NCI-H1436 treated with DMSO at 0.1 percent for 48 hours (cell line): ENCODE measurements around the gene PCLAF.
"Not testable (repeated sequence)": the region's sequence is repeated elsewhere in the genome, so short reads cannot be mapped to it uniquely, and the experiment has no call there.

Source experiments
- DNase-seq: peaks from one replicate; lab custom pipeline; 2025; lab: John Stamatoyannopoulos, UW

The PCLAF gene

GRCh38 chr15:64361259-64361658 is 20.0 kb downstream of the PCLAF start:
- no peak for DNase-seq

- DNase-seq, result no peak
Measured at GRCh38 chr15:64356710-64357040, 24.6 kb downstream of the PCLAF start.

DNA sequence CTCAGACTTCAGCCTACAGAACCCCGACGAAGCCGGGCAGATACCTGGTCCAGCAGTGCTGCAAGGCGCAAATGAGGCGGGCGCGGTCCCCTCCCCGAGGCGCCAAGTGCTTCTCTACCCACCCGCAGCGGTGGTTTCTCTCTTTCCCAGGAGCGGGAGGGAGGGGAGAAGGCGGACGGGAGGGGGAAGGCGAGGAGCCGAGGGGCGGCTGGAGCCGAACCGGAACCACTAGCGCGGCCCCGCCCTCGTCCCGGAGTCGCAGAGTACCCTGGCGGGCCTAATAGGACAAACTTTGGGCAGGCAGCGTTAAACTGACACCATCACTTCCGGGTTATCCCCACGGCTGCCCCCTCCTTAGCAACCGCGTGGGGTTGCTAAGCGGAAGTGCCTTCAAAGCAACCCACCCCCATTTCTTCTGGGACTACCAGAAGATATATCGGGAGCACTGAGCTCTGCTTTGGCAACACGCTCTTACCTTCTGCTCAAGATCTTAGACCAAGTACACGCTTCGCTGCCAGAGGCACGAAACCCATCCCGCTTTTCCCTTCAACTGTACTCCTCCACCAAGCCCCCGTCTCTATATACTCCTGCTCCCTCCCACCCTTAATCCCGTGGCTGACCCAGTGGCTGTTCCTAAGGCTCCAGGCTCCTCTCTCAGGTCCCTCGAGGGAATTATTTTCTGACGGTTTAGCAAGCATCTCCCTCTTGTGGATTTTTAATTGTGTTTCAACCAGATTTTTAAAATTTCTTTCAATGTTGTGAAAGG is 25.1 kb downstream of the PCLAF start, which contains the start of gene CSNK1G1:
CSNK1G1 (minus strand) TSS at position 230 of the 766 bp plus-strand sequence. CDS start 55,674 bp downstream, outside the sequence.
- DNase-seq, result peak; percentile 91

- DNase-seq, result no peak
Measured at GRCh38 chr15:64355348-64355943, 25.8 kb downstream of the PCLAF start.

DNA sequence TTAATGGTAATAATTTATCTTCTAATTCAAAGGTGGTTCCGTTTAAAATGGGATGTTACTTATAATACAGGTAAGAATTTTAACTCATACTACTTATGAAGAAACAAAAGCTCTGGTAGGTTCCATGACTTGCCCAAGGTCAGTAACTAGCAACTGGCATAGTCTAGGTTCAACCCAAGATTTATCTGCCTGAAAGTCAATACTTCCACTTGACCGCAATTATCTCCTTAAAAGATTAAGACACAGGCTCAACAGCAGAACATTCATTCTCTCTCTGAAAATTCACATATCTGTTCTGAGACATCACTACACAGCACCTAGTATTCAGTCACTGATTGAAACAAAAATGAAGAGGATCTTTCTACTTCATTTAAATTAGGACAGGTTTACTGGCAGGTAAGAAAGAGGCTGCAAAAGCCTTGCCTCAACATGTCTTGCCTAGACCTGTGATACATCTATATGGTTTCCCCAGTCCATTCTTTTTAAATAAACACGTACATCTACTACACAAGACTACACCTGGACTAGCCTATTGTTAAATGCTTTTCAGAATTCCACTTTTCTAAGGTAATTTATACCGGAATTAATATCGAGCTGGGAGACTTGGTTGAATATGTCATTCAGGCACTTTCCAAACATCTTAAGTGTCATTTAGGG is 26.4 kb downstream of the PCLAF start:
- DNase-seq, result no peak

DNA sequence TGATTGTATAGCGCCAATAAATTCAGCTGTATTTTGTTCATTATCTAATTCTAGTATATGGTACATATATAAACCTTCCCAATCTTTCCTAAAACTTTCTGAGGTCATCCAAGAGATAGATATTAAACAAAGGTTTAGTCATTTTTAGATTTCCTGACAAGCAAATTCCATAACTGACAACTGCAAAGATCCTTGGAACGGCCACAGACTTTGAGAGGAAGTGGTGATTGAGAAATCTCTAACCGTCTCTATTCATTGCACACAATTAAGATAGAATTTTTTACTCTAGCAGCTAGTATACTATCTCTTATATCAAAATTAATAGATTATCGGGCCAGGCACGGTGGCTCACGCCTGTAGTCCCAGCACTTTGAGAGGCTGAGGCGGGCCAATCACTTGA is 30.0 kb downstream of the PCLAF start:
- DNase-seq, result no peak

GRCh38 chr15:64349375-64349774 is 31.9 kb downstream of the PCLAF start:
- DNase-seq, result no peak

DNA sequence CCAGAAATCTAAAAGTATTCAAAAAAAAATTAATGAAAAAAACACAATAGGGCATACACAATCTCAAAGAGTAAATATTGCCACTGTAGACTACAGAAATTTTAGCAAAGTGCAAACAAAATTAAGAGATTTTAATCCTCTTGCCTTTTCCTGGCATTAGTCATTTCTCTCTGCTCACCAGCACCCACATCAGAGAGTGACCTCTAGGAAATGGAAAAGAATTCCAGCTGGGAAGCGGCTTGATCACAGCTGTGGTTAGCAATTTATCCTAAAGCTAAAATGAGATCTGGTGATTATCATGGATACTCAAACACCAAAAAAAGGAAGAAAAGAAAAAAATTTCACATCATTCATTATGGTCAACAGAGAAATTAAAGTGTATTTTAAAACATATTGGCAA is 32.8 kb downstream of the PCLAF start:
- DNase-seq, result no peak

DNA sequence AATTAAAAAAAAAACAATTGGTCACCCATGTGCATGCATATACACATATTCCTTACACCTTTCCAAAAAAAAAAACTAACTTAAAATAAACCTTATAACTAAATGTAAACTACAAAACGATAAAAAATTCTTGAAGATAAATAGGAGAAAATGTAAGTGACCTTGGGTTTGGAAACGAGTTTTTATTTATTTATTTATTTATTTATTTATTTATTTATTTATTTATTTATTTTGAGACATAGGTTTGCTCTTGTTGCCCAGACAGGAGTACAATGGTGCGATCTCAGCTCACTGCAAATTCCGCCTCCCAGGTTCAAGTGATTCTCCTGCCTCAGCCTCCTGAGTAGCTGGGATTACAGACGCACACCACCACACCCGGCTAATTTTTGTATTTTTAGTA is 35.0 kb downstream of the PCLAF start:
- not testable (repeated sequence) for DNase-seq

- DNase-seq, result no peak
Measured at GRCh38 chr15:64344651-64345294, 36.5 kb downstream of the PCLAF start.

GRCh38 chr15:64343841-64344240 is 37.4 kb downstream of the PCLAF start:
- DNase-seq, result no peak

- DNase-seq, result no peak
Measured at GRCh38 chr15:64343222-64343621, 38.0 kb downstream of the PCLAF start.

- no peak for DNase-seq
Measured at GRCh38 chr15:64341961-64342360, 39.3 kb downstream of the PCLAF start.

GRCh38 chr15:64340355-64340754 is 40.9 kb downstream of the PCLAF start:
- no peak for DNase-seq

GRCh38 chr15:64337761-64338160 is 43.5 kb downstream of the PCLAF start:
- DNase-seq, result no peak

DNA sequence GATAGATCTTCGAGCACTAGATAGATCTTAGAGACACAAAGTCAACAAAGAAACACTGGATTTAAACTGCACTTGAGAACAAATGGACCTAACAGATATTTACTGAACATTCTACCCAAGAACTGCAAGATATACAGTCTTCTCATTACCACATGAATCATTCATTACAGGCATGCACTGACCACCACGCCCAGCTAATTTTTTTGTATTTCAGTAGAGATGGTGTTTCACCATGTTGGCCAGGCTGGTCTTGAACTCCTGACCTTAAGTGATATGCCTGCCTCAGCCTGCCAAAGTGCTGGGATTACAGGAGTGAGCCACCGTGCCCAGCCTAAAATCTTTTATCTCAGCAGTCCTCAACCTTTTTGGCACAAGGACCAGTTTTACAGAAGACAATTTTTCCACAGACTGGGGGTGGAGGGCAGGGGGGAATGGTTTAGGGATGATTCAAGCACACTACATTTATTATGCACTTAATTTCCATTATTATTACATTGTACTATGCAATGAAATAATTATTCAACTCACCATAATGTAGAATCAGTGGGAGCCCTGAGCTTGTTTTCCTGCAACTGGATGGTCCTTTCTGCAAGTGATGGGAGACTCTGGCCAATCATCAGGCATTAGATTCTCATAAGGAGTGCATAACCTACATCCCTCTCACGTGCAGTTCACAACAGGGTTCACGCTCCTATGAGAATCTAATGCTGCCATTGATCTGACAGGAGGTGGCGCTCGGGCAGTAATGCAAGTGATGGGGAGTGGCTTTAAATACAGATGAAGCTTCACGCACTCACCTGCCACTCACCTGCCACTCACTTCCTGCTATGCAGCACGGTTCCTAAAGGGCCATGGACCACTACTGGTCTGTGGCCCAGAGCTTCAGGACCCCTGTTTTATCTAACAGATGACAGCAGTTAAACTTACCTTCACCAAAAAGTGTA is 47.0 kb downstream of the PCLAF start:
- DNase-seq, result no peak

DNA sequence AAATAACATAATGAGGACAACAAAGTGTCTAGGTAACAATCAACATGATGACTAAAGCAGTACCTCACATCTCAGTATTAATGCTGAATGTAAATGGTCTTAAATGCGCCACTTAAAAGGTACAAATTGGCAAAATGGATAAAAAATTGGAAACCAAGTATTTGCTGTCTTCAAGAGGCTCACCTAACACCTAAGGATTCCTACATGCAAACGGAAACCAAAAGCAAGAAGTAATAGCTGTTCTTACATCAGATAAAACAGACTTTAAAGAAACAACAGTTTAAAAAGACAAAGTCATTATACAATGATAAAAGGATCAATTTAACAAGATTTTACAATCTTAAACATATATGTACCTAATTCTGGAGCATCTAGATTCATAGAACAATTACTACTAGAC is 47.7 kb downstream of the PCLAF start:
- no peak for DNase-seq

DNA sequence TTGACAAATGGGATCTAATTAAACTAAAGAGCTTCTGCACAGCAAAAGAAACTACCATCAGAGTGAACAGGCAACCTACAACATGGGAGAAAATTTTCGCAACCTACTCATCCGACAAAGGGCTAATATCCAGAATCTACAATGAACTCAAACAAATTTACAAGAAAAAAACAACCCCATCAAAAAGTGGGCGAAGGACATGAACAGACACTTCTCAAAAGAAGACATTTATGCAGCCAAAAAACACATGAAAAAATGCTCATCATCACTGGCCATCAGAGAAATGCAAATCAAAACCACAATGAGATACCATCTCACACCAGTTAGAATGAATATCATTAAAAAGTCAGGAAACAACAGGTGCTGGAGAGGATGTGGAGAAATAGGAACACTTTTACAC is 49.6 kb downstream of the PCLAF start:
- not testable (repeated sequence) for DNase-seq

DNA sequence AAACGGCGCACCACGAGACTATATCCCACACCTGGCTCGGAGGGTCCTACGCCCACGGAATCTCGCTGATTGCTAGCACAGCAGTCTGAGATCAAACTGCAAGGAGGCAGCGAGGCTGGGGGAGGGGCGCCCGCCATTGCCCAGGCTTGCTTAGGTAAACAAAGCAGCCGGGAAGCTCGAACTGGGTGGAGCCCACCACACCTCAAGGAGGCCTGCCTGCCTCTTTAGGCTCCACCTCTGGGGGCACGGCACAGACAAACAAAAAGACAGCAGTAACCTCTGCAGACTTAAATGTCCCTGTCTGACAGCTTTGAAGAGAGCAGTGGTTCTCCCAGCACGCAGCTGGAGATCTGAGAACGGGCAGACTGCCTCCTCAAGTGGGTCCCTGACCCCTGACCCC is 54.3 kb downstream of the PCLAF start:
- DNase-seq, result not testable (repeated sequence)

DNA sequence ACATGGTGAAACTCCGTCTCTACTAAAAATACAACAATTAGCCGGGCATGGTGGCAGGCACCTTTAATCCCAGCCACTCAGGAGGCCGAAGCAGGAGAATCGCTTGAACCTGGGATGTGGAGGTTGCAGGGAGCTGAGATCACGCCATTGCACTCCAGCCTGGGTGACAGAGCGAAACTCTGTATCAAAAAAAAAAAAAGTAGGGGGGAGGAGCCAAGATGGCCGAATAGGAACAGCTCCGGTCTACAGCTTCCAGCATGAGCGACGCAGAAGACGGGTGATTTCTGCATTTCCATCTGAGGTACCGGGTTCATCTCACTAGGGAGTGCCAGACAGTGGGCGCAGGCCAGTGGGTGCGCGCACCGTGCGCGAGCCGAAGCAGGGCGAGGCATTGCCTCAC is 54.8 kb downstream of the PCLAF start:
- DNase-seq, result not testable (repeated sequence)

DNA sequence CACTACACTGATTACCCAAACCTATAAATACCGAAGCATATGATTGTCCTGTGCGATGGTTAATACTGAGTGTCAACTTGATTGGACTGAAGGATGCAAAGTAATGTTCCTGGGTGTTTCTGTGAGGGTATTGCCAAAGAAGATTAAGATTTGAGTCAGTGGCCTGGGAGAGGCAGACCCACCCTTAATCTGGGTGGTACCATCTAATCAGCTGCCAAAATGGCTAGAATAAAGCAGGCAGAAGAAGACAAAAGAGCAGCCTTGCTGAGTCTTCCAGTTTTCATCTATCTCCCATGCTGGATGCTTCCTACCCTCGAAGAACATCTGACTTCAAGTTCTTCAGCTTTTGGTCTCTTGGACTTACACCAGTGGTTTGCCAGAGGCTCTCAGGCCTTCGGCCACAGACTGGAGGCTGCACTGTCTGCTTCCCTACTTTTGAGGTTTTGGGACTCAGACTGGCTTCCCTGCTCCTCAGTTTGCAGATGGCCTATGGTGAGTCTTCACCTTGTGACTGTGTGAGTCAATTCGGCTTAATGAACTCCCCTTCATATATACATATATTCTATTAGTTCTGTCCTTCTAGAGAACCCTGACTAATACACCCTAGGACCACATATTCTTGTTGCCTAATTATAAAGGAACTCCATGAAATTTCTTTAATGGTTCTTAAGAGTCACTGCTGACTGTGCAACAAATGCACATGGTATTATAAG is 56.9 kb downstream of the PCLAF start:
- DNase-seq, result no peak
